ENCODE results near the gene SLC27A1. TPM values are rescaled to one million over a fixed set of nuclear protein-coding genes. Genes with fewer than 3 reads are reported as not detected.

The SLC27A1 gene
- total and polyA plus RNA-seq, 9 of the 15 experiments (the other 6 are each of a cell fraction or from before 2014, with no cell fraction given): 0.06 to 3.0 (median 1.1) TPM

DNA sequence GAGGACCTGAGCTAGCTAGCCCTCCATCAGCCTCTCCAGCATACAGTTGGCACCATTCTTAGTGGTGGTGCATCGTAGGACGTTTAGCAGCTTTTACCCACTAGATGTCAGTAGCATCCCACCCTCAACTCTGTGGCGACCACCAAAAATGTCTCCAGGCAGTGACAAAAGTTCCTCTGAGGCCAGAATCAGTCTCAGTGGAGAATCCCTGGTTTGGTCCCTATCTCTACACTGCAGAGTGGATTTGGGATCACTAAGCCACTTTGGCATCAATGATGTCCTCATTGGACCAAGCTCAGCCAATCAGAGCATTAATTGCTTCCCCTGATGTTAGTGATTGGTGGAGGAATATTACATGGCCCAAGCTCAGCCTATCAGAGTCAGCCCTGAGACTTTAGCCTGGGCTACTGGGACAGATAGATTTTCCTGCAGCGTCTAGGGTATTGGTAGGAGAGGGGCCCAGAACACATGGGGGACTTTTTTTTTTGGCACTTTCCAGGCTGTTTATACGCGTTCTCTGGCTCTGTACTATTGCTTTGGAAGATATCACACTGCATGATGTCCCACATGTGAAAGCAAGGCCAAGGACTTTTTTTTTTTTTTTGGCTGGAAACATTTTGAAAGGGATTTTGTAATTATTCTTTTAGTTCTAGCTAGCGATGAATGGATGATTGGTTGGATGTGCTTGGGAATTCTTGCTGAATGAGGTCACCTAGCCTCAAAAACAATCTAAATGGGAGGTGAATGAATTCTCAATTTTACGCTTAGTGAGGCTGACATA lies 28.9 kb upstream of the SLC27A1 start:
- no TSS peak for BruUV-seq (replicated peaks)
- FAIRE-seq: peak; percentile 82
- TF ChIP-seq RAD21 (CRISPR knock-in tag; conservative IDR thresholded peaks at IDR 0.05 in 1 of 2, IDR thresholded peaks at IDR 0.05 in 1 of 2) (peak in 1 of 2 experiments; percentile 51; a peak in 2 of 4 replicates), KDM2B (CRISPR knock-in tag; IDR thresholded peaks at IDR 0.05) (no peak), NONO (IDR thresholded peaks at IDR 0.05; ENCODE audit: low read depth in 2 of 2, low read length in 1 of 2) (no peak), CBX3 (IDR thresholded peaks at IDR 0.05; ENCODE audit: borderline replicate concordance in 1 of 2, low read length in 2 of 2) (peak in 1 of 2 experiments; percentile 51; a peak in 1 of 3 replicates), PRPF4 (IDR thresholded peaks at IDR 0.05; ENCODE audit: insufficient read depth, low read depth, low read length, poor library complexity, severe bottlenecking) (no peak), ZNF699 (CRISPR knock-in tag; IDR thresholded peaks at IDR 0.05; ENCODE audit: insufficient replicate concordance) (no peak), SIRT6 (IDR thresholded peaks at IDR 0.05; ENCODE audit: low read depth, low read length) (no peak), ZKSCAN8 (CRISPR knock-in tag; IDR thresholded peaks at IDR 0.05) (peak; percentile 66; the same call in 1 of the 2 replicates), KLF1 (tag; IDR thresholded peaks at IDR 0.05) (no peak), RBM34 (IDR thresholded peaks at IDR 0.05; ENCODE audit: borderline replicate concordance, insufficient read depth, low read length) (no peak), ZFX (CRISPR knock-in tag; IDR thresholded peaks at IDR 0.05) (no peak), SMC3 (conservative IDR thresholded peaks at IDR 0.05; ENCODE audit: insufficient read depth, low read depth, low read length) (peak; percentile 42; the same call in 1 of the 2 replicates)
- TF ChIP-seq, protein P1, sequence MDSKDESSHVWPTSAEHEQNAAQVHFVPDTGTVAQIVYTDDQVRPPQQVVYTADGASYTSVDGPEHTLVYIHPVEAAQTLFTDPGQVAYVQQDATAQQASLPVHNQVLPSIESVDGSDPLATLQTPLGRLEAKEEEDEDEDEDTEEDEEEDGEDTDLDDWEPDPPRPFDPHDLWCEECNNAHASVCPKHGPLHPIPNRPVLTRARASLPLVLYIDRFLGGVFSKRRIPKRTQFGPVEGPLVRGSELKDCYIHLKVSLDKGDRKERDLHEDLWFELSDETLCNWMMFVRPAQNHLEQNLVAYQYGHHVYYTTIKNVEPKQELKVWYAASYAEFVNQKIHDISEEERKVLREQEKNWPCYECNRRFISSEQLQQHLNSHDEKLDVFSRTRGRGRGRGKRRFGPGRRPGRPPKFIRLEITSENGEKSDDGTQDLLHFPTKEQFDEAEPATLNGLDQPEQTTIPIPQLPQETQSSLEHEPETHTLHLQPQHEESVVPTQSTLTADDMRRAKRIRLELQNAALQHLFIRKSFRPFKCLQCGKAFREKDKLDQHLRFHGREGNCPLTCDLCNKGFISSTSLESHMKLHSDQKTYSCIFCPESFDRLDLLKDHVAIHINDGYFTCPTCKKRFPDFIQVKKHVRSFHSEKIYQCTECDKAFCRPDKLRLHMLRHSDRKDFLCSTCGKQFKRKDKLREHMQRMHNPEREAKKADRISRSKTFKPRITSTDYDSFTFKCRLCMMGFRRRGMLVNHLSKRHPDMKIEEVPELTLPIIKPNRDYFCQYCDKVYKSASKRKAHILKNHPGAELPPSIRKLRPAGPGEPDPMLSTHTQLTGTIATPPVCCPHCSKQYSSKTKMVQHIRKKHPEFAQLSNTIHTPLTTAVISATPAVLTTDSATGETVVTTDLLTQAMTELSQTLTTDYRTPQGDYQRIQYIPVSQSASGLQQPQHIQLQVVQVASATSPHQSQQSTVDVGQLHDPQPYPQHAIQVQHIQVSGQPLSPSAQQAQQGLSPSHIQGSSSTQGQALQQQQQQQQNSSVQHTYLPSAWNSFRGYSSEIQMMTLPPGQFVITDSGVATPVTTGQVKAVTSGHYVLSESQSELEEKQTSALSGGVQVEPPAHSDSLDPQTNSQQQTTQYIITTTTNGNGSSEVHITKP (IDR thresholded peaks at IDR 0.05; ENCODE audit: partially characterized antibody): no peak
- TF ChIP-seq, protein P2, sequence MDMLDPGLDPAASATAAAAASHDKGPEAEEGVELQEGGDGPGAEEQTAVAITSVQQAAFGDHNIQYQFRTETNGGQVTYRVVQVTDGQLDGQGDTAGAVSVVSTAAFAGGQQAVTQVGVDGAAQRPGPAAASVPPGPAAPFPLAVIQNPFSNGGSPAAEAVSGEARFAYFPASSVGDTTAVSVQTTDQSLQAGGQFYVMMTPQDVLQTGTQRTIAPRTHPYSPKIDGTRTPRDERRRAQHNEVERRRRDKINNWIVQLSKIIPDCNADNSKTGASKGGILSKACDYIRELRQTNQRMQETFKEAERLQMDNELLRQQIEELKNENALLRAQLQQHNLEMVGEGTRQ (CRISPR knock-in tag; IDR thresholded peaks at IDR 0.05): no peak
- TF ChIP-seq, protein P3, sequence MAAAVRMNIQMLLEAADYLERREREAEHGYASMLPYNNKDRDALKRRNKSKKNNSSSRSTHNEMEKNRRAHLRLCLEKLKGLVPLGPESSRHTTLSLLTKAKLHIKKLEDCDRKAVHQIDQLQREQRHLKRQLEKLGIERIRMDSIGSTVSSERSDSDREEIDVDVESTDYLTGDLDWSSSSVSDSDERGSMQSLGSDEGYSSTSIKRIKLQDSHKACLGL (CRISPR knock-in tag; IDR thresholded peaks at IDR 0.05; ENCODE audit: borderline replicate concordance, poor library complexity, severe bottlenecking): no peak

More for the DNA sequence above, 28.9 kb upstream of the SLC27A1 start:
- Histone ChIP-seq H3K36me3 (ENCODE audit: control insufficient read depth, insufficient read depth, low read length) (no peaks in the 10 kb centered on the region), H3K9me1 (ENCODE audit: control insufficient read depth, insufficient read depth, low read length) (no peaks in the 10 kb centered on the region), H2AFZ (ENCODE audit: low read depth, low read length) (no peak overlapping the region), H3K4me2 (ENCODE audit: insufficient read depth, low read length) (no peak overlapping the region), H3K4me1 (replicated peaks in 1 of 2; ENCODE audit: control insufficient read depth in 2 of 2, insufficient read depth in 2 of 2, low read length in 2 of 2) (peaks cover 0 to 4% of the 10 kb centered on the region in 2 experiments; a peak in 1 of 5 replicates), H3K9me3 (replicated peaks; ENCODE audit: control insufficient read depth, insufficient read depth, low read depth, low read length) (peaks cover 7% of the 10 kb centered on the region), H3K27me3 (ENCODE audit: control insufficient read depth in 2 of 2, insufficient read depth in 2 of 2, low read length in 2 of 2) (peaks cover 0 to 12% of the 10 kb centered on the region in 2 experiments; a peak in 3 of 5 replicates), H3K9ac (ENCODE audit: insufficient read depth in 1 of 2, low read depth in 2 of 2, low read length in 2 of 2) (no peak overlapping the region), H3K79me2 (ENCODE audit: control insufficient read depth, insufficient read depth, low read length) (no peaks in the 10 kb centered on the region), H4K20me1 (replicated peaks; ENCODE audit: control insufficient read depth, insufficient read depth, low read length) (no peaks in the 10 kb centered on the region), H3K27ac (ENCODE audit: extremely low read depth, low read depth, low read length) (no peak overlapping the region), H3K4me3 (no peak overlapping the region)
- ChIA-PET POLR2A (interaction anchor here (0.6 to 0.7 kb wide), 3 partner anchors 330 to 950 kb away, joined by 3 to 4 read pairs (median 3); no protein-coding TSS in a partner anchor), CTCF (ENCODE audit: low intra/inter-chr PET ratio) (interaction anchor here (1.0 kb wide), 1 partner anchor 26 kb away, joined by 5 read pairs; no protein-coding TSS in a partner anchor)
- WGBS (ENCODE audit: insufficient coverage, low coverage, missing lambda C conversion rate): 48% methylated on average over 8 of the region's 8 CpGs
- ATAC-seq (peak; percentile 79), DNase-seq (ENCODE audit: extremely low read depth in 1 of 4, low spot score in 3 of 4) (peak; percentile 38 to 78 (median 62))
- in situ Hi-C loops (cut with MboI) (no loop called here), intact Hi-C loops (cut with micrococcal nuclease) (no loop called here)
